Skeletal muscle tissue (tissue), 1 donor: ENCODE results near the gene LYSMD1. TPM values are rescaled to one million over a fixed set of nuclear protein-coding genes. Genes with fewer than 3 reads are reported as not detected.

ENCODE experiments used
- total RNA-seq: library from RNA; depleted of rRNA; stranded (reverse); fragments of >200 nt; gene quantifications from one replicate; pipeline ENCODE4 v1.2.3, GENCODE V29; 2014

LYSMD1 gene
- total RNA-seq, 1 donor from 2014 or later = 9.9 TPM

Other genes starting within 250 kb of the LYSMD1 start
- 47.5 TPM for gene SETDB1, start 239.5 kb downstream of the LYSMD1 start, total RNA-seq
- gene CERS2, start 191.1 kb downstream of the LYSMD1 start, total RNA-seq = 44.4 TPM
- gene ANXA9, start 183.6 kb downstream of the LYSMD1 start, total RNA-seq = not detected
- 16.2 TPM for gene MINDY1, start 159.0 kb downstream of the LYSMD1 start, total RNA-seq
- 9.9 TPM for gene PRUNE1, start 157.5 kb downstream of the LYSMD1 start, total RNA-seq
- 0.52 TPM for gene BNIPL, start 129.3 kb downstream of the LYSMD1 start, total RNA-seq
- gene C1orf56, start 118.2 kb downstream of the LYSMD1 start, total RNA-seq = 1.6 TPM
- 27.1 TPM for gene CDC42SE1, start 106.3 kb downstream of the LYSMD1 start, total RNA-seq
- 2.1 TPM for gene MLLT11, start 105.5 kb downstream of the LYSMD1 start, total RNA-seq
- gene GABPB2, start 95.1 kb downstream of the LYSMD1 start, total RNA-seq = 7.8 TPM
- 15.7 TPM for gene SEMA6C, start 19.3 kb downstream of the LYSMD1 start, total RNA-seq
- 4.2 TPM for gene TNFAIP8L2, start 9.3 kb downstream of the LYSMD1 start, total RNA-seq
- gene SCNM1, start 242 bp upstream of the LYSMD1 start, total RNA-seq = 24.5 TPM
- gene TMOD4, start 10.1 kb upstream of the LYSMD1 start, total RNA-seq = 50.6 TPM
- gene VPS72, start 24.3 kb upstream of the LYSMD1 start, total RNA-seq = 35.0 TPM
- gene PIP5K1A, start 32.6 kb upstream of the LYSMD1 start, total RNA-seq = 51.7 TPM
- gene PSMD4, start 88.8 kb upstream of the LYSMD1 start, total RNA-seq = 145 TPM
- gene ZNF687, start 116.4 kb upstream of the LYSMD1 start, total RNA-seq = 5.7 TPM
- gene PI4KB, start 161.5 kb upstream of the LYSMD1 start, total RNA-seq = 30.3 TPM
- gene RFX5, start 181.3 kb upstream of the LYSMD1 start, total RNA-seq = 24.0 TPM
- gene SELENBP1, start 206.8 kb upstream of the LYSMD1 start, total RNA-seq = 74.6 TPM
- gene PSMB4, start 233.7 kb upstream of the LYSMD1 start, total RNA-seq = 308 TPM